ENCODE data around the gene ANKIB1. TPM values are rescaled to one million over a fixed set of nuclear protein-coding genes. Genes with fewer than 3 reads are reported as not detected.

The ANKIB1 gene
- total RNA-seq, 1 donor from 2014 or later, result 48.0 TPM

DNA sequence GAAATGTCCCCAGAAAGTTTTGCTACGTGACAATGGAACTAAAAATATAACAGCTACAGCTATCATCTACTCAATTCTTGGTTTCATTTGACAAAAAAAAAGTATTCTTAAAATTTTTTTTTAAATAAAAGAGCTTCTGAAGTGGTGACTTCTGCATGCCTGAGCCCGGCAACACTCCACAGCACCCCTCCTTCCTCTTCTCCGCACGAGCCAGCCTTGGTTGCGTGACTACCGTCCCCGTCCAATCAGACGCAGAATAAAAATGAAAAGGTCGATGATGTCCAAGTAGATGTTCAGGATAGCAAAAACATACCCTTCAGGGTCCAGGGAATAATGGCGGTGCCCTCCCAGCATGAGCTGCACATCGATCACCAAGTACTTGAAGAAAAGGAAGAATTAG, 167.0 kb downstream of the ANKIB1 start:
- TF ChIP-seq, protein P1, sequence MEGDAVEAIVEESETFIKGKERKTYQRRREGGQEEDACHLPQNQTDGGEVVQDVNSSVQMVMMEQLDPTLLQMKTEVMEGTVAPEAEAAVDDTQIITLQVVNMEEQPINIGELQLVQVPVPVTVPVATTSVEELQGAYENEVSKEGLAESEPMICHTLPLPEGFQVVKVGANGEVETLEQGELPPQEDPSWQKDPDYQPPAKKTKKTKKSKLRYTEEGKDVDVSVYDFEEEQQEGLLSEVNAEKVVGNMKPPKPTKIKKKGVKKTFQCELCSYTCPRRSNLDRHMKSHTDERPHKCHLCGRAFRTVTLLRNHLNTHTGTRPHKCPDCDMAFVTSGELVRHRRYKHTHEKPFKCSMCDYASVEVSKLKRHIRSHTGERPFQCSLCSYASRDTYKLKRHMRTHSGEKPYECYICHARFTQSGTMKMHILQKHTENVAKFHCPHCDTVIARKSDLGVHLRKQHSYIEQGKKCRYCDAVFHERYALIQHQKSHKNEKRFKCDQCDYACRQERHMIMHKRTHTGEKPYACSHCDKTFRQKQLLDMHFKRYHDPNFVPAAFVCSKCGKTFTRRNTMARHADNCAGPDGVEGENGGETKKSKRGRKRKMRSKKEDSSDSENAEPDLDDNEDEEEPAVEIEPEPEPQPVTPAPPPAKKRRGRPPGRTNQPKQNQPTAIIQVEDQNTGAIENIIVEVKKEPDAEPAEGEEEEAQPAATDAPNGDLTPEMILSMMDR (IDR thresholded peaks at IDR 0.05), result no peak
- intact Hi-C loops (cut with DNase I), result no loop called here
- no peaks in the 10 kb centered on the region for H3K36me3 ChIP-seq
- peaks cover 4% of the 10 kb centered on the region for H3K27me3 ChIP-seq (ENCODE audit: low read depth)
- H3K4me3 ChIP-seq, result no peak overlapping the region
- no peak overlapping the region for H3K27ac ChIP-seq
- ATAC-seq (peak in 1 of 2 donors; percentile 51), DNase-seq (no peak)
- no peaks in the 10 kb centered on the region for H3K4me1 ChIP-seq
- H3K9me3 ChIP-seq, result no peaks in the 10 kb centered on the region

DNA sequence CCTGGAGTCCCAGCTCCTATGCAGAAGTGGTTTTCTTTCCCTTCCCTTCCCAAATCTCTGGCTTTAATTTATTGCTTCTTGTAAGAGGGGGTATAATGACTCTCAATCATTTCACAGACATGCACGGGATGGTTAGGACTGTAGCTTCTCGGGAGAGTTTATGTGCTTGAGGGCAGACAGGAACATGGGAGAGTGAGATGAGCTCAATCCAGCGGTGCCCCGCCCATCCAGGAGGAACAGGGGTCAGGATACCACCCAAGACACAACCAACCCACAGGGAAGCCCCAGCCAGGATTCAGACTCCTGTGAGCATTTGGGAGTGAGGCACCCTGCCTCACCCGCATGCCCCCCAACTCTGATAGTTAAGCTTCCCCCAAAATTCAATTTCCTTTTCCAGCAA, 167.8 kb downstream of the ANKIB1 start:
- ATAC-seq, result no peak

GRCh38 chr7:92415225-92415624, 169.5 kb downstream of the ANKIB1 start:
- Histone ChIP-seq H3K36me3 (no peaks in the 10 kb centered on the region), H3K4me3 (no peak overlapping the region), H3K27me3 (ENCODE audit: low read depth) (peaks cover 4% of the 10 kb centered on the region), H3K9me3 (no peaks in the 10 kb centered on the region), H3K4me1 (no peaks in the 10 kb centered on the region), H3K27ac (no peak overlapping the region)
- peak in 1 of 2 donors; percentile 46 for ATAC-seq
- intact Hi-C loops (cut with DNase I), result no loop called here
- DNase-seq, result no peak
- TF ChIP-seq, protein P1 (IDR thresholded peaks at IDR 0.05), result no peak

More for the DNA sequence above, 167.8 kb downstream of the ANKIB1 start:
- TF ChIP-seq, protein P1 (IDR thresholded peaks at IDR 0.05), result no peak
- no peaks in the 10 kb centered on the region for H3K36me3 ChIP-seq
- H3K4me1 ChIP-seq, result no peaks in the 10 kb centered on the region
- H3K4me3 ChIP-seq, result no peak overlapping the region
- no peak overlapping the region for H3K27ac ChIP-seq
- intact Hi-C loops (cut with DNase I), result no loop called here
- no peak for DNase-seq
- H3K9me3 ChIP-seq, result no peaks in the 10 kb centered on the region
- H3K27me3 ChIP-seq (ENCODE audit: low read depth), result peaks cover 4% of the 10 kb centered on the region

- intact Hi-C loops (cut with DNase I), result no loop called here
- Histone ChIP-seq H3K27ac (no peak overlapping the region), H3K36me3 (no peaks in the 10 kb centered on the region), H3K27me3 (ENCODE audit: low read depth) (peaks cover 2% of the 10 kb centered on the region), H3K9me3 (no peaks in the 10 kb centered on the region), H3K4me3 (no peak overlapping the region), H3K4me1 (no peaks in the 10 kb centered on the region)
- no peak for DNase-seq
- no peak for ATAC-seq
- TF ChIP-seq, protein P1 (IDR thresholded peaks at IDR 0.05), result no peak
Observed at GRCh38 chr7:92417913-92418312, 172.1 kb downstream of the ANKIB1 start.

- TF ChIP-seq, protein P1 (IDR thresholded peaks at IDR 0.05), result no peak
- ATAC-seq, result no peak
- Histone ChIP-seq H3K9me3 (no peaks in the 10 kb centered on the region), H3K27me3 (ENCODE audit: low read depth) (peaks cover 13% of the 10 kb centered on the region), H3K27ac (no peak overlapping the region), H3K4me1 (peaks cover 6% of the 10 kb centered on the region), H3K36me3 (no peaks in the 10 kb centered on the region), H3K4me3 (no peak overlapping the region)
- no peak for DNase-seq
- intact Hi-C loops (cut with DNase I), result no loop called here
Observed at GRCh38 chr7:92421676-92422435, 176.1 kb downstream of the ANKIB1 start.
